22Rv1 (cell line): ENCODE measurements around the gene DENND1A.

Source experiments
- H3K27ac ChIP-seq: fragments of 450-650 bp; 2 replicates; pipeline ENCODE4 v1.5.1; 2017
- ZFX ChIP-seq: fragments of 450-650 bp; IDR thresholded peaks from 2 replicates; pipeline ENCODE4 v1.6.1; 2017; ENCODE audit warnings: antibody characterized with exemption, borderline replicate concordance
- TF ChIP-seq, protein P1 (sequence below): fragments of 450-650 bp; IDR thresholded peaks from 2 replicates; pipeline ENCODE4 v1.5.1; 2017; ENCODE audit warnings: mild to moderate bottlenecking

The DENND1A gene

GRCh38 chr9:123348317-123348992 lies 581.5 kb downstream of the DENND1A start:
- TF ChIP-seq ZFX, result no peak
- TF ChIP-seq, protein P1, sequence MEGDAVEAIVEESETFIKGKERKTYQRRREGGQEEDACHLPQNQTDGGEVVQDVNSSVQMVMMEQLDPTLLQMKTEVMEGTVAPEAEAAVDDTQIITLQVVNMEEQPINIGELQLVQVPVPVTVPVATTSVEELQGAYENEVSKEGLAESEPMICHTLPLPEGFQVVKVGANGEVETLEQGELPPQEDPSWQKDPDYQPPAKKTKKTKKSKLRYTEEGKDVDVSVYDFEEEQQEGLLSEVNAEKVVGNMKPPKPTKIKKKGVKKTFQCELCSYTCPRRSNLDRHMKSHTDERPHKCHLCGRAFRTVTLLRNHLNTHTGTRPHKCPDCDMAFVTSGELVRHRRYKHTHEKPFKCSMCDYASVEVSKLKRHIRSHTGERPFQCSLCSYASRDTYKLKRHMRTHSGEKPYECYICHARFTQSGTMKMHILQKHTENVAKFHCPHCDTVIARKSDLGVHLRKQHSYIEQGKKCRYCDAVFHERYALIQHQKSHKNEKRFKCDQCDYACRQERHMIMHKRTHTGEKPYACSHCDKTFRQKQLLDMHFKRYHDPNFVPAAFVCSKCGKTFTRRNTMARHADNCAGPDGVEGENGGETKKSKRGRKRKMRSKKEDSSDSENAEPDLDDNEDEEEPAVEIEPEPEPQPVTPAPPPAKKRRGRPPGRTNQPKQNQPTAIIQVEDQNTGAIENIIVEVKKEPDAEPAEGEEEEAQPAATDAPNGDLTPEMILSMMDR, result no peak
- no peak overlapping the region for H3K27ac ChIP-seq

DNA sequence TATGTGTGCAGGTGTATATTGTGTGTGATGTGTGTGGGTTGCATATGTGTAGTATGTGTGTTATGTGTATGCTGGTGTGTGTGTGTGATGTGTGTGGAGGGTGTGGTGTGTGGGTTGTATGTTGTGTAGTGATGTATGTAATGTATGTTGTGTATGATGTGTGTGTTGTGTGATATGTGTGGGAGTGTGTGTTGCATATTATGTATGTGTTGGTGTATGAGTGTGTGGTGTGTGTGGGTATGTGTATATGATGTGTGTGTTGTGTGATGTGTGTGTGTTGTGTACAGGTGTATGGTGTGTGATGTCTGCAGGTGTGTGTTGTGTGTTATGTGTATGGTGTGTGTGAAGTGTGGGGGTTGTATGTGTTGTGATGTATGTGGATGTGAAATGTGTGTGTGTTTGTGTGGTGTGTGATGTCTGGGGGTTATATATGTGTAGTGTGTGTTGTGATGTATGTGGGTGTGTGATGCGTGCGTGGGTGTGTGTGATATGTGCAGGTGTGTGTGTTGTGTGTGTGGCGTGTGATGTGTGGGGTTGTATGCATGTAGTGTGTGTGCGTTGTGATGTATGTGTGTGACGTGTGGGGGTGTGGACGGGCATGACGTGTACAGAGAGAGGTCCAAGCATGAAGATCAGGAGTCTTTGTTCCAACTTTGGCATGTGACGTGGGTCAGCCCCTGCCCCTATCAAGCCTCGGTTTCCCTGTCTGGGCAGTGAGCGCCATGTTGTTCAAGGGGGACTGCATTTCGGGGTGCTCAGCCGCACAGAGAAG lies 582.5 kb downstream of the DENND1A start:
- H3K27ac ChIP-seq, result no peak overlapping the region
- TF ChIP-seq ZFX, result no peak
- TF ChIP-seq, protein P1, result no peak

GRCh38 chr9:123346826-123347225 lies 583.1 kb downstream of the DENND1A start:
- H3K27ac ChIP-seq, result no peak overlapping the region
- TF ChIP-seq ZFX, result no peak
- TF ChIP-seq, protein P1, result no peak

- no peak for TF ChIP-seq ZFX
- TF ChIP-seq, protein P1, result no peak
- no peak overlapping the region for H3K27ac ChIP-seq
Observed at GRCh38 chr9:123346026-123346425, 583.9 kb downstream of the DENND1A start.

GRCh38 chr9:123345567-123345955 lies 584.4 kb downstream of the DENND1A start:
- no peak overlapping the region for H3K27ac ChIP-seq
- no peak for TF ChIP-seq ZFX
- TF ChIP-seq, protein P1, result no peak

DNA sequence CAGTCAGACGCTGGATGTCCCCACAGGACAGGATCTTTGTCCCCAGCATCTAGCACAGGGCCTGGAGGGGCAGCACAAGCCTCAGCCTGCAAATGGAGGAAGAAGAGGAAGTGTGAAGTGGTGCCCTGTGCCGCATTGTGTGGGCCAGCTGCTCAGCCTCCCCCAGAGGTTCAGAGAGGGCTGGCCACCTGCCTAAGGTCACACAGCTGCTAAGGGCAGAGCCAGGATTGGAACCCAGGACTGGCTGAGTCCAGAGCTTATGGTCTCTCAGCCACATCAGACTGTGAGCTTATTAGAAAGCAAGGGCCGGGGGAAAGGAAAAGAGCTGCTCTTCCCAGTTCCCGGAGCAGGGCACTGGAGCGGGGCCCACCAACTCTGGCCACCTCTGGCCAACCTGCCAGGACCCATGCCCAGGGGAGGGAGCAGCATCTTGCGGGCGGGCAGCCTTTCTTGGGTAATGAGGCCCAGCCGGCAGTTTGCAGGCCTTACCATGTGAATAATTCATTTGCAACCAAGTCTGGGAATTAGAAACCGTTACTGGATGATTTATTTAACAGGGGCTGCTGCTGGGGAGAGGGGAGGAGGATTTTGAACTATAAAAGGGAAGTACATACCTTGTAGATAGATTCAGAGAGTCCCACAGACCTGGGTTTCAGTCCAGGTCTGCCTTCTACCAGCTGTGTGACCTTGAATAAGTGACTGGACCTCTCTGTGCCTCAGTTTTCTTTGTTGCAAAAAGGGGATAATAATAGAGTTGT lies 585.6 kb downstream of the DENND1A start:
- TF ChIP-seq ZFX, result no peak
- TF ChIP-seq, protein P1, result no peak
- H3K27ac ChIP-seq, result no peak overlapping the region
